Heart left ventricle (tissue), 13 donors: Measurements from ENCODE around the gene CCDC92.

Source experiments
- POLR2A ChIP-seq, 2 donors: fragments of 450-650 bp; IDR thresholded peaks; one replicate each; pipeline ENCODE4 v1.6.1; 2017; ENCODE audit warnings: antibody characterized with exemption in 2 of 2, mild to moderate bottlenecking in 2 of 2, moderate library complexity in 2 of 2
- TF ChIP-seq, protein P1 (sequence below), 12 donors: fragments of 200-600 bp; sonication (generic) in 4 of 12; IDR thresholded peaks; one replicate each; pipeline versions ENCODE4 v1.5.0 to v1.8.0; 2018 to 2022; ENCODE audit warnings: antibody characterized with exemption in 12 of 12, mild to moderate bottlenecking in 5 of 12
- donor health status: ischemic (EF 13 %, LVEDD 7.1; RV severe dilation, severe dysfunction).
- donor health status: DM: no; HTN: yes; CAD: no.
- donor health status: DM: no; HTN: no; CAD: no.
- donor health status: ischemic (EF 25% LVEDD 6.9; RV normal size, moderate dysfunction).
- donor health status: ischemic (EF 25% LVEDD 5.7; RV mildly dilated, moderate dysfunction).
- donor health status: ischemic (EF 35%, LVEDD 5.7; RV mildly dilated, moderate dysfunction).
- donor health status: nonischemic (EF 11% LVEDD 7.7; RV severe dilation, severe dysfunction).
- donor health status: DM: yes; HTN: yes; CAD: no.
- donor health status: PGD.
- donor health status: ischemic (EF 29% LVEDD 5.4; RV normal size, mild dysfunction).
- donor health status: nonischemic (EF 23%, LVEDD 6.1; RV moderate dilation, normal function).

- TF ChIP-seq, protein P1, sequence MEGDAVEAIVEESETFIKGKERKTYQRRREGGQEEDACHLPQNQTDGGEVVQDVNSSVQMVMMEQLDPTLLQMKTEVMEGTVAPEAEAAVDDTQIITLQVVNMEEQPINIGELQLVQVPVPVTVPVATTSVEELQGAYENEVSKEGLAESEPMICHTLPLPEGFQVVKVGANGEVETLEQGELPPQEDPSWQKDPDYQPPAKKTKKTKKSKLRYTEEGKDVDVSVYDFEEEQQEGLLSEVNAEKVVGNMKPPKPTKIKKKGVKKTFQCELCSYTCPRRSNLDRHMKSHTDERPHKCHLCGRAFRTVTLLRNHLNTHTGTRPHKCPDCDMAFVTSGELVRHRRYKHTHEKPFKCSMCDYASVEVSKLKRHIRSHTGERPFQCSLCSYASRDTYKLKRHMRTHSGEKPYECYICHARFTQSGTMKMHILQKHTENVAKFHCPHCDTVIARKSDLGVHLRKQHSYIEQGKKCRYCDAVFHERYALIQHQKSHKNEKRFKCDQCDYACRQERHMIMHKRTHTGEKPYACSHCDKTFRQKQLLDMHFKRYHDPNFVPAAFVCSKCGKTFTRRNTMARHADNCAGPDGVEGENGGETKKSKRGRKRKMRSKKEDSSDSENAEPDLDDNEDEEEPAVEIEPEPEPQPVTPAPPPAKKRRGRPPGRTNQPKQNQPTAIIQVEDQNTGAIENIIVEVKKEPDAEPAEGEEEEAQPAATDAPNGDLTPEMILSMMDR (IDR thresholded peaks at IDR 0.05): no peak
- TF ChIP-seq POLR2A (IDR thresholded peaks at IDR 0.05): no peak
Observed at GRCh38 chr12:123998344-123998990, 25.8 kb upstream of the CCDC92 start.
